Glutamatergic neuron (in vitro differentiated cells): ENCODE results near the gene C12orf75. TPM values are rescaled to one million over a fixed set of nuclear protein-coding genes. Genes with fewer than 3 reads are reported as not detected.

Source experiments
- DNase-seq: peaks from one replicate; pipeline ENCODE4 v3.0.0; 2022
- H3K27ac Mint-ChIP-seq: one replicate; pipeline ENCODE4 v1.8.0; 2020; ENCODE audit warnings: mild to moderate bottlenecking, mixed read lengths, inconsistent platforms; ENCODE audit not compliant: unreplicated experiment
- H3K27me3 Mint-ChIP-seq: one replicate; pipeline ENCODE4 v1.8.0; 2020; ENCODE audit warnings: mild to moderate bottlenecking, moderate library complexity, mixed read lengths, inconsistent platforms; ENCODE audit not compliant: unreplicated experiment
- H3K36me3 Mint-ChIP-seq: one replicate; pipeline ENCODE4 v1.8.0; 2020; ENCODE audit warnings: mild to moderate bottlenecking, mixed read lengths, inconsistent platforms; ENCODE audit not compliant: unreplicated experiment
- H3K4me1 Mint-ChIP-seq: one replicate; pipeline ENCODE4 v1.8.0; 2020; ENCODE audit warnings: mild to moderate bottlenecking, low read depth, mixed read lengths, inconsistent platforms; ENCODE audit not compliant: unreplicated experiment
- H3K4me3 Mint-ChIP-seq: one replicate; pipeline ENCODE4 v1.8.0; 2020; ENCODE audit warnings: mild to moderate bottlenecking, mixed read lengths, inconsistent platforms; ENCODE audit not compliant: unreplicated experiment
- H3K9me3 Mint-ChIP-seq: one replicate; pipeline ENCODE4 v1.8.0; 2020; ENCODE audit warnings: mild to moderate bottlenecking, moderate library complexity, mixed read lengths, inconsistent platforms; ENCODE audit not compliant: unreplicated experiment
- CTCF ChIP-seq: fragments of 200-600 bp; sonication (generic); IDR thresholded peaks from one replicate; pipeline ENCODE4 v1.5.0; 2021; ENCODE audit not compliant: partially characterized antibody, unreplicated experiment
- total RNA-seq: library from RNA; stranded (reverse); fragmentation: NEBNext Ultra II Directional; extraction: Animal tissue kit (Norgen Biotek cat#: 25700); gene quantifications from one replicate; pipeline ENCODE4 v1.2.1, GENCODE V29; 2021; ENCODE audit not compliant: unreplicated experiment

C12orf75 gene
- total RNA-seq, 1 donor from 2014 or later = 9.4 TPM

DNA sequence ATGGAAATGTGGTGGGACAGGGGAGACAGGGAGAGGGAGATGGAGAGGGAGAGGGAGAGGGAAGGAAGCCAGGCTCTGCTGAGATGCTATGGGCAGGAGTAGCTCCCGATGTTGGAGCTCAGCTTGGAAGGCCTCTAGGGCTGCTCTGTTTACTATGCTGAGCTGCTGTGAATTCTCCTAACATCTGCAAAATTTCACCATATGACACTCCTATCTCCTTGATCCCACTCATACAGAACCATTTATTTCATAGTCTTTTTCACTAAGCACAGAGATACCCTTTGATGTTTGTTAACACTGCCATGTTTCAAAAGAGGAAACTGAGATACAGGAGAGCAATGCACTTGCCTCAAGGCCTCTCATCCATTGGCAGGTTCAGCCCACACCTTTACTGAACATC lies 60.7 kb downstream of the C12orf75 start:
- H3K9me3 Mint-ChIP-seq = no peaks in the 10 kb centered on the region
- no peaks in the 10 kb centered on the region for H3K4me1 Mint-ChIP-seq
- TF ChIP-seq CTCF = no peak
- DNase-seq = no peak
- no peaks in the 10 kb centered on the region for H3K27me3 Mint-ChIP-seq
- no peaks in the 10 kb centered on the region for H3K36me3 Mint-ChIP-seq
- H3K27ac Mint-ChIP-seq = no peak overlapping the region
- no peak overlapping the region for H3K4me3 Mint-ChIP-seq

GRCh38 chr12:105393587-105393986 lies 63.1 kb downstream of the C12orf75 start:
- no peak for DNase-seq
- no peak overlapping the region for H3K27ac Mint-ChIP-seq

GRCh38 chr12:105396024-105396423 lies 65.5 kb downstream of the C12orf75 start:
- Mint-ChIP-seq H3K27me3 (no peaks in the 10 kb centered on the region), H3K4me3 (no peak overlapping the region), H3K27ac (no peak overlapping the region), H3K4me1 (no peaks in the 10 kb centered on the region), H3K36me3 (no peaks in the 10 kb centered on the region), H3K9me3 (no peaks in the 10 kb centered on the region)
- TF ChIP-seq CTCF = no peak
- DNase-seq = no peak

More at GRCh38 chr12:105393587-105393986, 63.1 kb downstream of the C12orf75 start:
- no peaks in the 10 kb centered on the region for H3K9me3 Mint-ChIP-seq
- no peaks in the 10 kb centered on the region for H3K4me1 Mint-ChIP-seq
- no peaks in the 10 kb centered on the region for H3K27me3 Mint-ChIP-seq
- H3K36me3 Mint-ChIP-seq = no peaks in the 10 kb centered on the region
- no peak overlapping the region for H3K4me3 Mint-ChIP-seq
- TF ChIP-seq CTCF = no peak

GRCh38 chr12:105396983-105397382 lies 66.5 kb downstream of the C12orf75 start:
- no peak overlapping the region for H3K27ac Mint-ChIP-seq
- H3K27me3 Mint-ChIP-seq = no peaks in the 10 kb centered on the region
- no peak overlapping the region for H3K4me3 Mint-ChIP-seq
- H3K36me3 Mint-ChIP-seq = no peaks in the 10 kb centered on the region
- TF ChIP-seq CTCF = no peak
- no peaks in the 10 kb centered on the region for H3K4me1 Mint-ChIP-seq
- H3K9me3 Mint-ChIP-seq = no peaks in the 10 kb centered on the region
- no peak for DNase-seq

GRCh38 chr12:105398930-105399329 lies 68.4 kb downstream of the C12orf75 start:
- Mint-ChIP-seq H3K27ac (no peak overlapping the region), H3K27me3 (no peaks in the 10 kb centered on the region), H3K36me3 (peaks cover 5% of the 10 kb centered on the region), H3K4me3 (no peak overlapping the region), H3K4me1 (no peaks in the 10 kb centered on the region), H3K9me3 (no peaks in the 10 kb centered on the region)
- TF ChIP-seq CTCF = no peak
- no peak for DNase-seq
